Skeletal muscle satellite cell (primary cell): Measurements from ENCODE around the gene DOC2B.
"Not testable (repeated sequence)": the region's sequence is repeated elsewhere in the genome, so short reads cannot be mapped to it uniquely, and the experiment has no call there.

Source experiments
- H3K27me3 ChIP-seq: 2 replicates; pipeline ENCODE4 v1.7.0; 2013; ENCODE audit warnings: low read length; ENCODE audit not compliant: control insufficient read depth, insufficient read depth
- H3K36me3 ChIP-seq: 2 replicates; pipeline ENCODE4 v1.7.0; 2013; ENCODE audit warnings: mild to moderate bottlenecking, control low read depth, low read length; ENCODE audit not compliant: insufficient read depth
- H3K4me1 ChIP-seq: 2 replicates; pipeline ENCODE4 v1.7.0; 2013; ENCODE audit warnings: low read length; ENCODE audit not compliant: control insufficient read depth, insufficient read depth
- H3K4me2 ChIP-seq: 2 replicates; pipeline ENCODE4 v1.7.0; 2013; ENCODE audit warnings: mild to moderate bottlenecking, low read length
- H3K4me3 ChIP-seq: 2 replicates; pipeline ENCODE4 v1.7.0; 2013; ENCODE audit warnings: low read length
- H3K9ac ChIP-seq: 2 replicates; pipeline ENCODE4 v1.7.0; 2013; ENCODE audit warnings: mild to moderate bottlenecking, low read depth, low read length, moderate library complexity
- H3K9me3 ChIP-seq: replicated peaks from 2 replicates; pipeline ENCODE4 v1.7.0; 2013; ENCODE audit warnings: mild to moderate bottlenecking, control low read depth, low read length

Gene DOC2B

GRCh38 chr17:170130-170670 is 11.2 kb downstream of the DOC2B start:
- no peak overlapping the region for H3K9ac ChIP-seq
- no peak overlapping the region for H3K4me3 ChIP-seq
- no peaks in the 10 kb centered on the region for H3K9me3 ChIP-seq
- H3K27me3 ChIP-seq = peaks cover 24% of the 10 kb centered on the region
- H3K4me2 ChIP-seq = no peak overlapping the region
- H3K4me1 ChIP-seq = no peaks in the 10 kb centered on the region
- no peaks in the 10 kb centered on the region for H3K36me3 ChIP-seq

GRCh38 chr17:168614-169013 is 12.8 kb downstream of the DOC2B start:
- not testable (repeated sequence) for H3K9me3 ChIP-seq, H3K4me1 ChIP-seq, H3K4me2 ChIP-seq, H3K9ac ChIP-seq, H3K36me3 ChIP-seq, H3K4me3 ChIP-seq
- peaks cover 19% of the 10 kb centered on the region for H3K27me3 ChIP-seq

- Histone ChIP-seq H3K9ac (no peak overlapping the region), H3K4me3 (no peak overlapping the region), H3K4me1 (no peaks in the 10 kb centered on the region), H3K36me3 (no peaks in the 10 kb centered on the region), H3K9me3 (no peaks in the 10 kb centered on the region), H3K4me2 (no peak overlapping the region), H3K27me3 (peaks cover 15% of the 10 kb centered on the region)
Measured at GRCh38 chr17:165939-166338, 15.5 kb downstream of the DOC2B start.

GRCh38 chr17:164303-165235 is 16.9 kb downstream of the DOC2B start:
- Histone ChIP-seq H3K4me1 (no peaks in the 10 kb centered on the region), H3K9ac (no peak overlapping the region), H3K4me2 (no peak overlapping the region), H3K9me3 (no peaks in the 10 kb centered on the region), H3K27me3 (peaks cover 17% of the 10 kb centered on the region), H3K4me3 (no peak overlapping the region), H3K36me3 (no peaks in the 10 kb centered on the region)

- Histone ChIP-seq H3K9ac (no peak overlapping the region), H3K4me1 (no peaks in the 10 kb centered on the region), H3K27me3 (peaks cover 10% of the 10 kb centered on the region), H3K9me3 (no peaks in the 10 kb centered on the region), H3K4me2 (no peak overlapping the region), H3K36me3 (no peaks in the 10 kb centered on the region), H3K4me3 (no peak overlapping the region)
Measured at GRCh38 chr17:163514-164098, 17.8 kb downstream of the DOC2B start.

GRCh38 chr17:162689-163088 is 18.8 kb downstream of the DOC2B start:
- Histone ChIP-seq H3K36me3 (no peaks in the 10 kb centered on the region), H3K4me3 (no peak overlapping the region), H3K4me2 (no peak overlapping the region), H3K9me3 (no peaks in the 10 kb centered on the region), H3K9ac (no peak overlapping the region), H3K4me1 (no peaks in the 10 kb centered on the region), H3K27me3 (peaks cover 18% of the 10 kb centered on the region)

GRCh38 chr17:161481-161880 is 20.0 kb downstream of the DOC2B start:
- Histone ChIP-seq H3K9me3 (no peaks in the 10 kb centered on the region), H3K36me3 (no peaks in the 10 kb centered on the region), H3K4me3 (no peak overlapping the region), H3K9ac (no peak overlapping the region), H3K4me2 (no peak overlapping the region), H3K4me1 (no peaks in the 10 kb centered on the region), H3K27me3 (peaks cover 29% of the 10 kb centered on the region)

- peaks cover 26% of the 10 kb centered on the region for H3K27me3 ChIP-seq
- no peak overlapping the region for H3K4me3 ChIP-seq
- H3K4me2 ChIP-seq = no peak overlapping the region
- H3K9me3 ChIP-seq = no peaks in the 10 kb centered on the region
- no peak overlapping the region for H3K9ac ChIP-seq
- H3K36me3 ChIP-seq = no peaks in the 10 kb centered on the region
- H3K4me1 ChIP-seq = no peaks in the 10 kb centered on the region
Measured at GRCh38 chr17:160336-160735, 21.1 kb downstream of the DOC2B start.

- H3K4me3 ChIP-seq = no peak overlapping the region
- no peak overlapping the region for H3K4me2 ChIP-seq
- H3K4me1 ChIP-seq = no peaks in the 10 kb centered on the region
- no peak overlapping the region for H3K9ac ChIP-seq
- peaks cover 26% of the 10 kb centered on the region for H3K27me3 ChIP-seq
- H3K36me3 ChIP-seq = no peaks in the 10 kb centered on the region
- no peaks in the 10 kb centered on the region for H3K9me3 ChIP-seq
Measured at GRCh38 chr17:159609-160008, 21.8 kb downstream of the DOC2B start.

GRCh38 chr17:158379-158778 is 23.1 kb downstream of the DOC2B start:
- Histone ChIP-seq H3K36me3 (no peaks in the 10 kb centered on the region), H3K4me2 (no peak overlapping the region), H3K9ac (no peak overlapping the region), H3K4me3 (no peak overlapping the region), H3K4me1 (no peaks in the 10 kb centered on the region), H3K27me3 (peaks cover 26% of the 10 kb centered on the region), H3K9me3 (no peaks in the 10 kb centered on the region)

GRCh38 chr17:157901-158300 is 23.5 kb downstream of the DOC2B start:
- Histone ChIP-seq H3K4me3 (no peak overlapping the region), H3K36me3 (no peaks in the 10 kb centered on the region), H3K27me3 (peaks cover 26% of the 10 kb centered on the region), H3K9ac (no peak overlapping the region), H3K9me3 (no peaks in the 10 kb centered on the region), H3K4me1 (peaks cover 2% of the 10 kb centered on the region), H3K4me2 (no peak overlapping the region)
